ENCODE data around the gene JAML.

The JAML gene

GRCh38 chr11:118216621-118217481 is 8.0 kb downstream of the JAML start:
- Histone ChIP-seq H3K4me3 (ENCODE audit: low read depth, low read length, poor library complexity, severe bottlenecking) (no peak overlapping the region), H3F3A (ENCODE audit: insufficient read depth, low read length) (no peaks in the 10 kb centered on the region), H3K4me2 (ENCODE audit: low read length) (peak overlapping the region; percentile 25; the same call in 1 of the 2 replicates), H3K36me3 (ENCODE audit: insufficient read depth, low read length) (no peaks in the 10 kb centered on the region), H3K4me1 (ENCODE audit: insufficient read depth, low read length, severe bottlenecking) (peaks cover 55% of the 10 kb centered on the region), H4K20me1 (ENCODE audit: insufficient read depth, low read length) (no peaks in the 10 kb centered on the region), H3K27ac (ENCODE audit: low read depth, low read length, poor library complexity, severe bottlenecking) (peak overlapping the region; percentile 38), H3K27me3 (ENCODE audit: insufficient read depth, low read length) (no peaks in the 10 kb centered on the region), H3K9me2 (ENCODE audit: low read depth, low read length) (no peaks in the 10 kb centered on the region), H3K79me2 (ENCODE audit: insufficient read depth, low read length) (no peaks in the 10 kb centered on the region), H2AFZ (ENCODE audit: low read length) (no peak overlapping the region), H3K9ac (ENCODE audit: low read length) (no peak overlapping the region), H3K9me3 (ENCODE audit: low read length) (no peaks in the 10 kb centered on the region)
- TF ChIP-seq EZH2 (IDR thresholded peaks at IDR 0.05; ENCODE audit: borderline replicate concordance, low read length), result no peak
- TF ChIP-seq, protein P1, sequence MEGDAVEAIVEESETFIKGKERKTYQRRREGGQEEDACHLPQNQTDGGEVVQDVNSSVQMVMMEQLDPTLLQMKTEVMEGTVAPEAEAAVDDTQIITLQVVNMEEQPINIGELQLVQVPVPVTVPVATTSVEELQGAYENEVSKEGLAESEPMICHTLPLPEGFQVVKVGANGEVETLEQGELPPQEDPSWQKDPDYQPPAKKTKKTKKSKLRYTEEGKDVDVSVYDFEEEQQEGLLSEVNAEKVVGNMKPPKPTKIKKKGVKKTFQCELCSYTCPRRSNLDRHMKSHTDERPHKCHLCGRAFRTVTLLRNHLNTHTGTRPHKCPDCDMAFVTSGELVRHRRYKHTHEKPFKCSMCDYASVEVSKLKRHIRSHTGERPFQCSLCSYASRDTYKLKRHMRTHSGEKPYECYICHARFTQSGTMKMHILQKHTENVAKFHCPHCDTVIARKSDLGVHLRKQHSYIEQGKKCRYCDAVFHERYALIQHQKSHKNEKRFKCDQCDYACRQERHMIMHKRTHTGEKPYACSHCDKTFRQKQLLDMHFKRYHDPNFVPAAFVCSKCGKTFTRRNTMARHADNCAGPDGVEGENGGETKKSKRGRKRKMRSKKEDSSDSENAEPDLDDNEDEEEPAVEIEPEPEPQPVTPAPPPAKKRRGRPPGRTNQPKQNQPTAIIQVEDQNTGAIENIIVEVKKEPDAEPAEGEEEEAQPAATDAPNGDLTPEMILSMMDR (IDR thresholded peaks at IDR 0.05; ENCODE audit: low read length), result no peak

GRCh38 chr11:118215765-118216164 is 9.0 kb downstream of the JAML start:
- H3K4me3 ChIP-seq (ENCODE audit: low read depth, low read length, poor library complexity, severe bottlenecking), result no peak overlapping the region
- H3K9me2 ChIP-seq (ENCODE audit: low read depth, low read length), result no peaks in the 10 kb centered on the region
- H3K79me2 ChIP-seq (ENCODE audit: insufficient read depth, low read length), result no peaks in the 10 kb centered on the region
- TF ChIP-seq, protein P1 (IDR thresholded peaks at IDR 0.05; ENCODE audit: low read length), result no peak
- TF ChIP-seq EZH2 (IDR thresholded peaks at IDR 0.05; ENCODE audit: borderline replicate concordance, low read length), result no peak
- H3F3A ChIP-seq (ENCODE audit: insufficient read depth, low read length), result no peaks in the 10 kb centered on the region
- H3K36me3 ChIP-seq (ENCODE audit: insufficient read depth, low read length), result peaks cover 3% of the 10 kb centered on the region; the same call in 1 of the 2 replicates
- no peaks in the 10 kb centered on the region for H4K20me1 ChIP-seq (ENCODE audit: insufficient read depth, low read length)
- no peak overlapping the region for H3K9ac ChIP-seq (ENCODE audit: low read length)
- peaks cover 55% of the 10 kb centered on the region for H3K4me1 ChIP-seq (ENCODE audit: insufficient read depth, low read length, severe bottlenecking)
- no peak overlapping the region for H2AFZ ChIP-seq (ENCODE audit: low read length)
- H3K27me3 ChIP-seq (ENCODE audit: insufficient read depth, low read length), result no peaks in the 10 kb centered on the region
- H3K4me2 ChIP-seq (ENCODE audit: low read length), result no peak overlapping the region; the same call in 1 of the 2 replicates
- H3K9me3 ChIP-seq (ENCODE audit: low read length), result no peaks in the 10 kb centered on the region
- H3K27ac ChIP-seq (ENCODE audit: low read depth, low read length, poor library complexity, severe bottlenecking), result peak overlapping the region; percentile 63

- no peaks in the 10 kb centered on the region for H3K27me3 ChIP-seq (ENCODE audit: insufficient read depth, low read length)
- no peaks in the 10 kb centered on the region for H4K20me1 ChIP-seq (ENCODE audit: insufficient read depth, low read length)
- H3F3A ChIP-seq (ENCODE audit: insufficient read depth, low read length), result no peaks in the 10 kb centered on the region
- no peak overlapping the region for H2AFZ ChIP-seq (ENCODE audit: low read length)
- no peaks in the 10 kb centered on the region for H3K9me3 ChIP-seq (ENCODE audit: low read length)
- no peak overlapping the region; the same call in 1 of the 2 replicates for H3K4me2 ChIP-seq (ENCODE audit: low read length)
- peak overlapping the region; percentile 63 for H3K27ac ChIP-seq (ENCODE audit: low read depth, low read length, poor library complexity, severe bottlenecking)
- no peak overlapping the region; the same call in 1 of the 2 replicates for H3K9ac ChIP-seq (ENCODE audit: low read length)
- H3K79me2 ChIP-seq (ENCODE audit: insufficient read depth, low read length), result no peaks in the 10 kb centered on the region
- TF ChIP-seq, protein P1 (IDR thresholded peaks at IDR 0.05; ENCODE audit: low read length), result no peak
- no peak for TF ChIP-seq EZH2 (IDR thresholded peaks at IDR 0.05; ENCODE audit: borderline replicate concordance, low read length)
- H3K36me3 ChIP-seq (ENCODE audit: insufficient read depth, low read length), result peaks cover 3% of the 10 kb centered on the region; the same call in 1 of the 2 replicates
- no peak overlapping the region for H3K4me3 ChIP-seq (ENCODE audit: low read depth, low read length, poor library complexity, severe bottlenecking)
- no peaks in the 10 kb centered on the region for H3K9me2 ChIP-seq (ENCODE audit: low read depth, low read length)
- H3K4me1 ChIP-seq (ENCODE audit: insufficient read depth, low read length, severe bottlenecking), result peaks cover 51% of the 10 kb centered on the region
These were observed 9.5 kb downstream of the JAML start for GRCh38 chr11:118215262-118215661.

All from OCI-LY1 (cell line).